HG02798 (cell line): Measurements from ENCODE around the gene DPP6.

ENCODE experiments used
- ATAC-seq: cut with Tn5 transposase; IDR thresholded peaks from one replicate; pipeline ENCODE4 v1.9.1; 2021; ENCODE audit warnings: mild to moderate bottlenecking; ENCODE audit not compliant: unreplicated experiment, poor library complexity

The DPP6 gene

DNA sequence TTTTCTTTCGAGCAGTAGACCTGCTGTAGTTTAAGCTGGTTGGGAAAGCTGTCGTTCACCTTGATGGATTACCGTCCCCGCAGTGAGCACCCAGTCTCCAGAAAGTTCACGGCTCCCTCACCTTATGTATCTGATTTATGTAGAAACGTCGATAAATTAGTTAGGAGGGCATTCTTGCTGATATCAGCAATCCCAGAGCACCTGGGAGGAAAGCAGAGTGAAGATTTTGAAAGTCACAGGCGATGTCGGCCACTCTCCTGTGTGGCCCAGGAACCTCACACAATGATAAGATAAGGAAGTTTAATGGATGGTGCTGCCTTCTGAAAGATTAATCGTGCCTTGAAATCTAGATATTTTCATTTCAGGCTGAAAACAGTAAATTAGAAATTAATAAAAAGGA, 336.8 kb downstream of the DPP6 start:
- ATAC-seq = no peak

DNA sequence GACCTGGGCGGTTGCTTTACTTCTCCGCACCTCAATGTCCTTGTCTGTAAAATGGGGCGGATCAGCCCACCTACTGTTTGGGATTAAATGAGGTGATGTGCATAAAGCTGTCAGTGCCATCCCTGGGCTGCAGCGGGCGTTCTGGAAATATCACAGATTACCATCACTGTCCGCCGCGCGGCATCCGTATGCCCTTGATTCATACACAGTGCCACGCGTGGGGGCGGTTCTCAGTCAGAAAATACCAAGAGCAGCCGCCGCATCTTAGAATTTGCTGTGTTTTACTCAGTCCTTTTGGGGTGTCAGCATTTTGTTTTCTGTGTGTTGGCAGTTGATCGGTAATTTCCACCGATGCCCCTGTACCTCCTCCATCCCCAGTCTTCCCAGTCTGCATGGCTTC, 338.8 kb downstream of the DPP6 start:
- ATAC-seq = no peak

DNA sequence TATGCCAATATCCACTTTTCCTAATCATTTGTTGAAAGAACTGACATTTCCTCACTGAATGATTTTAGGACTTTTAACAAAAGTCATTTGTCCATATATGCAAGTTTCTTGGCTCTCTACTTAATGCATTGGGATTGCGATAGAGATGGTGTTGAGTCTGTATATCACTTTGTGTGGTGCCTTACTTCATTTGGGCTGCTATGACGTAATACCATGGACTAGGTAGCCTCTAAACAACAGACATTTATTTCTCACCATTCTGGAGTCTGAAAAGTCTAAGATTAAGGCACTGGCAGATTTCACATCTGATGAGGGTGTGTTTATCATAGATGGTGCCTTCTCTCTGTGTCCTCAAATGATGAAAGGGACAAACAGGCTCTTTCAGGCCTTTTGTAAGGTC, 342.6 kb downstream of the DPP6 start:
- no peak for ATAC-seq

DNA sequence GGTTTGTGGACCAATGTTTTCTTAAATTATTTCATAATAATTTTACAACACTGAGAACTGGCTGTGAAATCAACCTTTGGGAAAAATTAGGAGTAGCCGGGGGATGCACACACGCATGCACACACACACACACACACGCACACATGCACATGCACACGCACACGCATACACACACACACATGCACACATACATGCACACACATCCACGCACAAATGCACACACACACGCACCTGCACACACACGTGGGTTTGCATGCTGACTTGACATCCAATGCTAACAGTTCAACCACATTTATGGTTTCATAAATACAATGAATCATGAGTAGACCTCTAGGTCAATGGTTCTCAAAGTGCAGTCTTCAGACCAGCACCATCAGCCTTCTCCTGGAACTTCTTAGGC, 354.1 kb downstream of the DPP6 start:
- no peak for ATAC-seq

DNA sequence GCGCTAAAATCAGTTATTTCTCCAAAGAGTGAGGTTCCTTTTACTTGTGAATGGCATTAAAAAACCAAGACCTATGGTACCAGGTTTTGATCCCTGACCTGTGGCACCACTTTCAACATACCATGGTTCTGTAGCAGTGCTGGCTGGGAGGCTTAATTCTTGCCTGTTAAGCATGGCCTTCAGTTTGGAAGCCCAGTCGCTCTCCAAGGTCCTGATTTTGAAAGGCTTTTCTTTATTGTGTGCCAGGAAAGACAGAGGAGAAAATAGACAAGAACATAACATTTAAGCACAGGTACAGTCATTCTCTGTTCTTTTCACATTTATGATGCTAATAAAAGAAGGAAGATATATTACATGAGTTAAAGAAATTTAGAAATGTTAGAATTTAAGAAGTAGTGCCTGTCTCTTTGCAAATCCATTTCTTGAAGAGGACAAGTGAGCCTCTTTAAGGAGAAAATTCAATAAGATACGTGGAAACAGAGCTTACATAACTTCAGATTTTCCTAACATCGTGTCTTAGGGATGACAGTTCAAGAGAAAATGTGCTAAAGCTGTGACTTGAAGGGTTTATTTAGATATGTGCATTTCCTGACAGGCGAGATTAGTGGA, 357.6 kb downstream of the DPP6 start:
- no peak for ATAC-seq

DNA sequence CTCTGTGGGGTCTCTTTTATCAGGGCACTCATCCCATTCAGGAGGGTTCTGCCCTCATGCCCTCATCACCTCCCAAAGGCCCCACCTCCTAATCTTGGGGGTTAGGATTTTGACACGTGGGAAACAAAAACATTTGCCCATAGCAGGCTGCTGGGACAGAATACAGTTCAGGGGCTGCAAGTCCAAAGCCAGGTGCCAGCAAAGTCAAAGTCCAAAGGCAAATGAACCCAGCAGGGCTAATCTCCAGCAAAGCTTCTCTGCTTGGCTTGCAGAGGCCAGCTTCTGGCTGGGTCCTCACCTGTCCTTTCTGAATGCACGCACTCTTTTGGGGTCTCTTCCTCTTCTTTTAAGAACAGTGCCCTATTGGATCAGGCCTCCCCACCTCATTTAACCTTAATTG, 359.9 kb downstream of the DPP6 start:
- ATAC-seq = no peak

DNA sequence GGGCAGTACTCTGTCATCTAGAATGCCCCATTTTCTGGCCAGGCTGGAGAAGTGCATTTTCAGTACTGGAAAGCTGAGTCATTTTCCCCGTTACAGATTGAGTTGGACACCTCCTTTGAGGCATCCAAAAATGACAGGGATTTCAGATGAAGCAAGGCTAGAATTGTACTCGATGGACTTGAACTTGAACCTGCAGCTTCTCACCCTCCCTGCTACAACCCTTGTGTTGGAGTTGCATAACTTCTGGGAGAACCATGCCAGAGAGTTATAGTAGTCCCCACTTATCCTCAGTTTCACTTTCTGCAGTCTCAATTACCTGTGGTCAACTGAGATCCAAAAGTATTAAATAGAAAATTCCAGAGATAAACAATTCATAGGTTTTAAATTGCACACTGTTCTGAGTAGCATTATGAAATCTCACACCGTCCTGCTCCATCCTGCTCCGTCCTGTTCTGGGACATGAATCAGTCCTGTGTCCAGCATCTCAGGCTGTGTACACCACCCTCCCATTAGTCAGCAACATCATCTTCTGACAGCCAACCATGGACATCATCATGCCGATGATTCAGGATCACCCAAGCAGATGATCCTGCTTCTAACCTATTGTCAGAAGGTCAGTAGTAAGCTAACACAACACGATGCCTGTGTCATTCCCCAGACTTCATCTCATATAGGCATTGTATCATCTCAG, 363.7 kb downstream of the DPP6 start:
- ATAC-seq = no peak

DNA sequence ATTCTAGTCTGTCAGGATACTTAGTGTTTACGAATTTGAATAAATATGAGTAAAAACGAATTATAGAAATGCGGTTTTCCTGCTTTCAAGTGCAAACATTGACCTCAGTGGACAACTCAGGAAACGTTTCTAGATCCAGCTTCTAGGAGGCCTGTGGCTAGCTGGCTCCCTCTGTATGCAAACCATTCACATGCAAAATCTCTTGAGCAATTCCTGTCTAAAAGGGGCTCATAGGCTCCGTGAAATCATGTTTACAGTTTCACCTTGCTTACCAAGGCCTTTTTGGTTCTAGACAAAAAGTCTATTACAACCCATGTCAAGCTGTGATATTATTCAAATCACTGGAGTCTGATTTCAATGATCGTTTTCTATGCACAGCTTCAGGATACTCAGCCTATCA, 364.5 kb downstream of the DPP6 start:
- ATAC-seq = no peak

DNA sequence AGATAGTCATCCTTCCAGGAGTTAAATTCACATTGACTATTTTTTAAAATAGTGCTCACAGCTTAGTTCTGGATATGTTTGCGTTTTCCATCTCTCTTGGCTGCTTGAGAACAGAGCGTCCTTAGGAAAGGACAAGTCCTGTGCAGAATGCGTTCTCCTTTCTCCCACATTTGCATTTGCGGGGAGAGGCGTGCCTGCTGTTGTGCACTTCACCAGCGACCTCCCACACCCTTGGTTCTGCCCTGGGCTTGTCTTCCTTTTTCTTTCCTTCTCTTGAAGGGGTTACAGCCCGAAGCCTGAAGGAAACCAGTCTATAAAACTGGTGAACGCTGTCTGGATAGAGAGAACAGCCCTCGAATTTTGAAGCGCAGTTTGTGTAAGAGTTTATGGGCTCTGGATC, 367.1 kb downstream of the DPP6 start:
- no peak for ATAC-seq

DNA sequence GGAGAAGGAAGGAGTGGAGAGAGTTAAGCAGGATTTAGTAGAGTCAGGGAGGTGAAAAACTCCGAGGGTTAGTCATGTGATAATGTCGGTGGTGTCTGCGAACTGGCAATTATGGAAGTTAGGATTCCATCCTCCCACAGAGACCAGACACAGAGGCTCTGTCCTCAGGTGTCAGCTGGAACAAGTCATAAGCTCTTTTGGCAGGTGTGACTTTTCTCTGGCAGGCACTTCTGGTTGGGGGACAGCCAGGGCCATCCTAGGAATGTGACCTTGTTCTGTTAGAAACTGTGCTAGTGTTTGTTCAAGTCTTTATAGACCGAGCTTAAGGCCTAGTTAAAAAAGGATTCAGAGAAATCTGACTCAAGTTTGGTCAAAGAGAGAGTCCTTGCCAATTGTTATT, 371.0 kb downstream of the DPP6 start:
- no peak for ATAC-seq

DNA sequence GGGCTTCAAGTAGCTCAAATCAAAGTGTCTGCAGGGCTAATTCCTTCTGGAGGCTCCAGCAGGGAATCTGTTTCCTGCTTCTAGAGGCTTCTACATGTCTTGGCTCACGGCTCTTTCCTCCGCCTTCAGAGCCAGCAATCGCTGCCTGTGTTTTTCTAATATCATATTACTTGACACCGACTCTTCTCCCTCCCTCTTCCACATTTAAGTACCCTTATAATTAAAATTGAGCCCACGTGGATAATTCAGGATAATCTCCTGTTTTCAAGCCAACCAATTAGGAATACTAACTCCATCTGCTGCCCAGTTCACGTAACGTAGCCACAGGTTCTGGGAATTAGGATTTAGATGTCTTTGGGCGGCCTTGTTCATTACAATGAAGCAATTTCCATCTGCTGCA, 372.2 kb downstream of the DPP6 start:
- no peak for ATAC-seq

DNA sequence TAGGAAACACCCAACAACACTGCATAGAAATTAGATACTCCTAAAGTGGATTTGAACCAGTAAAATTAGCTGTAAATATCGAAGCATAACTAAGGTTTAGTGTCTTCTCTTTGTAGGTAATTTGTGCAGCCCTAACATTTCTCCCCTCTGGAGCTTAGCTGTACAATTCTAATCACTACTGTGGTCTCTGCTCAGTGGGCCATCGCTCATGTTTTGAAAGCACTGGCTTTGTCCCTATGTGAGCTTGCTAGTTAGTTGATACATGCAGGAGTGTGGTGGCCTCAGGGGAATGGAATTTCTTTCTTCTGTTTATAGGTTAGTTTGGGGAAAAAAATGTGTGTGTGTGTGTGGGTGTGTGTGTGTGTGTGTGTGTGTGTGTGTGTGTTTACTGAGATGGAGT, 373.1 kb downstream of the DPP6 start:
- no peak for ATAC-seq

DNA sequence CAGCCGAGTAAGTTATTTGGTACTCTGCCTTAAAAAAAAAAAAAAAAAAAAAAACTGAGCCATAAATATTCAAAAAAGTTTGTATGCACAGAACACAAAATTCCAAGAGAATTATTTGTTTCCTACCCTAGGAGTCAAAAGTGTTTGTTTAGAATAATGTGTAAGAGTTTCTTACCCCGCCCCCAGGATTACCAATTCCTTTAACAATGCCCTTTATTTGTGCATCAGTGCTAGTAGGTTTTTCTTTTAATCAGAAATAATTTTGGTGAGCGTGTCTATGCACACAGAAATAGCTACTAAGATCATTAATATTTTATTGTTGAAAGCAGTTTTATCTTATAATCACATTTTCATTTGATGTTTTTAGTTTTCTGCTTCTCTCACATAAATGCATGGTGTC, 374.6 kb downstream of the DPP6 start:
- ATAC-seq = no peak

DNA sequence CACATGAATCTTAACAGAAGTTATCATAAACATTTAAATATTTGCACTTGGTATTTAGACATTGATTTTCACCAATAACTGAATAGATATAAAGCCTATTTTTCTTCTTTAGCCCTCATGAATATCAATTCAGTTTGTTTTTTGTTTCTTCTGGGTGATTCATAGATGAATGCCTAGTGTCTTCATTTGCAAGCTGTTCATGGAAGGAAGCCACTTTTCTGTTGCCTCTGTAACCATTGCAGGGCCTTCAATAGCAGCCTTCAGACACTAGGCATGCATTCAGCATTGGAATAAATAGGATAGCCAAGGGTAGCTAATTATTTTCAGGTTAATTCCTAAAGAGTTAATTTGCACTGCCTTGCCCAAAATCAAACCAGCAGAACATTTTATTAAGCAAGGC, 375.3 kb downstream of the DPP6 start:
- ATAC-seq = no peak

DNA sequence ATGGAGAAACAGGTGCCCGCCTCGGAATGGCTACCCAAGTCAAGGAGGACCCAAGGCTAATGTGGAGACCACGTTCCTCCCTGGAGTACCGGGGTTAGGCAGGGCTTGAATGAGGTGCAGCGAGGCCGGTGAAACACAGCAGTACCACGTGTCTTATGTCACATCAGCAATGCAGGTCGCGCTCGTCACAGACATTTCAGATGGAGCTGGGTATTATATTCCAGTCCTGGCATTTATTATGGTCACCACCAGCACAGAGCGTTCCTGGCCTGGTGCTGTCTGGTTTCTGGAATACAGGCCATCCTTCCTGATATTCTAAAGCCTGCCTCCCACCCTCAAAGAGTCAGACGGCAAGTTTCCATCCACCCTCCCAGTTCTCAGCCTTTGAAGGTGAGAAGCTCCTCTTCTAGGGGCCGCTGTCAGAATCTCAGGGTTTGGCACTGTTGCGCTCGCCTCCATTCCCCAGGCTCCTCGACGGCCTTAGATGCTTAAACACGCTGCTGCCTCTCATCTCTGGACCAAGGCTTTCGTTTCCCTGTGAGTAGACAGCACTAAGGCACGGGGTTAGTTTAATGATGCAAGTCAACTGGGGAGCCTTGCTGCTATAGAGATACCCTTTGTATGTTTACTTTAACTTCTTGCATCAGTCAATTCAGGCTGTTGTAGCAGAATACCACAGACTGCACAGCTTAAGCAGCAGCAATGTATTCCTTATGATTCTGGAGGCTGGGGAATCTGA, 377.6 kb downstream of the DPP6 start:
- no peak for ATAC-seq

DNA sequence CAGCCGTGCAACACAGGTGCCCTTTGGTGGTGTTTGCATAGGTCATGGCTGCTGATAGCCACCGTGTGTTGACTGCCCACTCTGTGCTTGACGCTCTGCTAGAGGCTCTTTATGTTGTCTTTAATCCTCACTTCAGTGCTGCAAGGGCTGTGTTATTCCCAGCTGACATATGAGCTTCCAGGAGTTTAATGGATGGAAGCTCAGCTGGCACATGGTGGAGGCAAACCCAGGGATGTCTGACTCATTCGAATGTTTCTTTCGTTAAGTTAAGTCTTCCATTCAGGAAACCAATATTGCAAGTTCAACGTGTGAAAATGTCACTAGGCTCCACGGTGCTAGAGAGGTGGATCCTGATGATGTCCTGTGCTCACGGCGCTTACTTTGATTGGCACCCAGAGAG, 378.4 kb downstream of the DPP6 start:
- no peak for ATAC-seq

DNA sequence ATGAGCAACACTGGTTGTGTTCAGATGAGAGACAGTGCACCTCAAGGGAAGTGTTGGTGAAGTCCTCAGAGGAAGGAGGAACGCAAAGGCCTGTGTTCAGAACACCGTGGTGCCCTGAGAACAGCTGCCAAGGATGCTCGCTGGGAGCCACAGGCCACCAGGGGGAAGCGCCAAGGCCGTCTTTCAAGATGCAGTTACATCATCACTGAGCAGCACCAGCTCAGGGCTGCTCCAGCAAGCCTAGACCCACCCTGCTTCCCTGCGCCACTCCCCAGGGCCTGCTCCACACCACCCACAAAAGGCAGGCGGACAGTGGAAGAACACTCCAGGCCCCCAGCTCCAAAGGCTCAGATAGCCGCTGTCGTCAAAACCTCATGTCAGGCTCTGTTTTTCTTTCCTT, 378.8 kb downstream of the DPP6 start:
- no peak for ATAC-seq

DNA sequence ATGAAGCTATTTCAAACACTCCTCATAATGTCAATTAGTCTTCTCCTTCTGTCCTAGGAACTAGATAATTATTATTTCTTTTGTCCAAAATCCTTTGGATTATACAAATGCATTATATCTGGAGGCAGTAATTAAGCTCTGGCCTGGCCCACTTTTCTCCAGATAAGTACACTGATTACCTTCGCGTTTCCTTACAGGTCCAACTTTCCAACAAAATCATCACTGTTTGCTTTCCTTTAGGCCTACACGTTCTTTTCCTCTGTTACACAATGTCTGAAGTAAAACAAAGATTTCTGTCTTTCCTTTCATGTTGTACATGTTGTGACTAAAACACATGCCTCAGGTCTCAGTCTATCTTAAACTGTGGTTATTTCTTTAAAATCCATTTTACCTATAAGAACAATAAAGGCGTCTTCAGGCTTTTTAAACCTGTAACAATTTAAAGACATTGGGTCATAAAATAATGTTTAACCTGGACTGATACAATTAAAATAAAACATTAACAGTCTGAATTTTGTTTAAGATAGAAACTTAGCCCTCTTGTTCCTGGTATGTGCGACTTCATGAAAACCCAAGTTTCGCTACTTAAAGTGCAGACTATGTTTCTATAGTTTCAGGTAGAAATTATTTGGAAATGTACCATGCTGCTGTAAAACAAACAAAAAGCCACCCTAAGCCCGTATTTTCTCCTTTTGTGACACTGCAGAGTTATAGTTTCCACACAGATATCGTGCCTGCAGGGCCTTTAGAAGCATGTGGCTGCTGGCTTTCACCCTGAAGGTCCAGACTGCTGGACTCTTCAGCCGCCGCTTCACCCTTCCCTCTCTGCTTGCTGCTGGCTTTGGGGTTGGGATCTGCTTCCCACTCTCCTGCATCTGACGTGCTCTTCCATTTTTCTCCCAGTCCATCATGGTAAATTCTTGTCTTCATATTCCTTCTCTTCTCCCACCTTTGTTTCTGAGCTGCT, 381.7 kb downstream of the DPP6 start:
- ATAC-seq = no peak

DNA sequence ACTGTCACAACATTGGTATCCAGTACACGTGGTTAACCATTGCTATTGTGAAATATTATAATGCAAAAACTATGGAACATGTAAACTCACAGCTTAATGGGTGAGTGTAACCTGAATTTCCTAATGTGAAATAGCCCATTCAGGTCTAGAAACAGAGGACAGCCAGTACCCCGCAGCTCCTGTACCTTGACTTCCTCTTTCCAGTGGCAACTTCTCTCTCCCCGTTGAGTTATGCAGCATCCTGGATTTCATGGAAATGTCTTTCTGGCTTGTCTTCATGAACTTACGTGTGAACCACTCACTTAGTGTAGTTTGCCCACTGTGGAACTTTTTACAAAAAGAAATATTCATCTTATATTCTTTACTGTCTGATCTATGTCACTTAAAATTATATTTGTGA, 384.4 kb downstream of the DPP6 start:
- no peak for ATAC-seq

DNA sequence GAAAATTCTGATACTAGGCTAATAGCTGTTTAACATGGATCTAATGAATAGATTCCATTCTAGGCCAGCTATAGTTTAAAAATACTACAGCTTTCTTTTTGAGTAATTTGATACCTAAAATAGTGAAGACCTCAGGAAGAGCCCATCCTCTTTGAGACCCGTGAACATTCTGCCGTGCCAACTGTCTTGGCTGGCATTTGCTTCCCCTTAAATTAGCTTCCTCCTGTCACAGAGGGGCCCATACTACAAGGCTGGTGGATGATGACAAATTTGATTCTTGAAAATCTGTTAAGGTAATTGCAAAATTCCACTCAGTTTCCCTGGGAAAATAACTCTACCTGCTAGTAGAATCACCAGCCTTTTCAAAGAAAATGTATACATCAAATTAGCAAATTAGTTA, 385.0 kb downstream of the DPP6 start:
- ATAC-seq = no peak
